ENCODE results near the gene BAX. TPM values are rescaled to one million over a fixed set of nuclear protein-coding genes. Genes with fewer than 3 reads are reported as not detected.

BAX gene
- total RNA-seq, 1 donor from 2014 or later, result 101 TPM

- DNase-seq (ENCODE audit: low read depth in 2 of 2), result no peak
Observed at GRCh38 chr19:48985711-48986110, 31.0 kb downstream of the BAX start.

- no peak for DNase-seq (ENCODE audit: low read depth in 2 of 2)
Observed at GRCh38 chr19:48986211-48986610, 31.5 kb downstream of the BAX start.

- no peak for DNase-seq (ENCODE audit: low read depth in 2 of 2)
Observed at GRCh38 chr19:48987323-48987722, 32.6 kb downstream of the BAX start.

DNA sequence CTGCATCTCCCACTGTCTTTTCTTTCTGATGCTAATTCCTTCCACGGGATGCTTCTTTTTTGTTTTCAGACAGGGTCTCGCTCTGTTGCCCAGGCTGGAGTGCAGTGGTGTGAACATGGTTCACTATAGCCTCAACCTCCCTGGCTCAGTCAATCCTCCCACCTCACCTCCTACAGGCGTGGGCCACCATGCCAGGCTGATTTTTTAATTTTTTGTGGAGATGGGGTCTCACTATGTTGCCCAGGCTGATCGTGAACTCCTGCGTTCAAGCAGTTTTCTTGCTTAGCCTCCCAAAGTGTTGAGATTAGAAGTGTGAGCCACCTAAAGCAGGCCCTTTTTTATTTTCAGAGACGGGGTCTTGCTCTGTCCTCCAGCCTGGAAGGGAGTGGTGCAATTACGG, 33.6 kb downstream of the BAX start:
- DNase-seq (ENCODE audit: low read depth in 2 of 2), result no peak

GRCh38 chr19:48988860-48989259, 34.2 kb downstream of the BAX start:
- DNase-seq (ENCODE audit: low read depth in 2 of 2), result no peak

DNA sequence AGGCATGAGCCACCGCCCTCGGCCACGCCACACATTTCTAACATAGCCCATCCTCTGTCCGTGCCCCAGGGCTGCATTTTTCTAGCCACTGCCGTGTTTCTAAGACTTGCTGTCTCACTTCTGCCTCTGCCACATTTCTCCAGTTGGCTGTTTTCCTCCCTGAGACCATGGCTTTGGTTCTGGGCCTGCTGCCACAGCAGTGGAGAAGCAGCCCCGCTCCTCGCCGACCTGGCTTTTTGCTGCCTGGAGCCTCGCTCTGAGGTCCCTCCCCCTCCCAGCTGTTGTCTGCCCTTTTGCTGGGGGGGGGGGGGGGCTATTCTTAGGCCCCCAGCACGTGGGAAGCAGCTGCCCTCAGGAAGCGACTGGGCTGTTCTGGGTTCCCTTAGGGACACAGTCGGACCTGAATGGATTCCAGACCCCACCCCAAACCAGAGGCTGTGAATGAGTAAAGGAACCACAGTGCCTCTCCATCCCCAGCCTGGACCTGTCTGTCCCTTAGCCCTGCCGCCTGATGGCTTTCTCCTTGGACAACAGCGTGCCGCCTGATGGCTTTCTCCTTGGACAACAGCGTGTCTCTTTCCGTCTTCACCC, 35.1 kb downstream of the BAX start:
- no peak for DNase-seq (ENCODE audit: low read depth in 2 of 2)

GRCh38 chr19:48990400-48990799, 35.7 kb downstream of the BAX start:
- peak in 1 of 2 donors; percentile 47 for DNase-seq (ENCODE audit: low read depth in 2 of 2)

GRCh38 chr19:48991011-48991609, 36.4 kb downstream of the BAX start:
- no peak for DNase-seq (ENCODE audit: low read depth in 2 of 2)

- peak; percentile 19 to 81 for DNase-seq (ENCODE audit: low read depth in 2 of 2)
Observed at GRCh38 chr19:48991873-48992580, 37.4 kb downstream of the BAX start.

DNA sequence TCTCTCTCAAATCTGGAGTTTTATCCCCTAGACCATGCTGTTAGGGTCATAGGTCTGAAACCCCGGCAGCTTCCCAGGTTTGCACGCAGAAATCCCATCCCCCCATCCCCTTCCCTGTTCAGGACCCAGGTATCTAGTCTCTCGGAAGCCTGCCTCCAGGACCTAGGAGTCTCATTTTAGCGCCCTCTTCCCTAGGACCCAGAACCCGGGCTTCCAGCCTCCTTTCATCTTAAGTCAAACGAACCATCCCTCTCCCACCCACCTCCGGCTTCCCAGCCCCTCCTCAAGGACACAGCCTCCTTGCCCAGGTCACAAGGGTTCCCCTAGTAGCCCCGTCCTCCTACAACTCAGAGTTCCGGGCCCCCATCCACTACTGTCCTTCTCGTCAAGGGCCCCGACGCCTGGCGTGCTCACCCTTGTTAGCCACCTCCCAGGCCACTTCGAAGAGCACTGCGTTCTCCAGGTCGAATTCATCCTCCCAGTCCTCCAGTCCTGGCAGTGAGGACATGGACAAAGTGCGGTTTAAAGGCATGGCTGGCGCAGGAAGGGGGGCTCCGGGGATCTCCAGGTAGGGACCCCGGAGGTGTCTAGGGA, 38.0 kb downstream of the BAX start:
- peak in 1 of 2 donors; percentile 10 for DNase-seq (ENCODE audit: low read depth in 2 of 2)

DNA sequence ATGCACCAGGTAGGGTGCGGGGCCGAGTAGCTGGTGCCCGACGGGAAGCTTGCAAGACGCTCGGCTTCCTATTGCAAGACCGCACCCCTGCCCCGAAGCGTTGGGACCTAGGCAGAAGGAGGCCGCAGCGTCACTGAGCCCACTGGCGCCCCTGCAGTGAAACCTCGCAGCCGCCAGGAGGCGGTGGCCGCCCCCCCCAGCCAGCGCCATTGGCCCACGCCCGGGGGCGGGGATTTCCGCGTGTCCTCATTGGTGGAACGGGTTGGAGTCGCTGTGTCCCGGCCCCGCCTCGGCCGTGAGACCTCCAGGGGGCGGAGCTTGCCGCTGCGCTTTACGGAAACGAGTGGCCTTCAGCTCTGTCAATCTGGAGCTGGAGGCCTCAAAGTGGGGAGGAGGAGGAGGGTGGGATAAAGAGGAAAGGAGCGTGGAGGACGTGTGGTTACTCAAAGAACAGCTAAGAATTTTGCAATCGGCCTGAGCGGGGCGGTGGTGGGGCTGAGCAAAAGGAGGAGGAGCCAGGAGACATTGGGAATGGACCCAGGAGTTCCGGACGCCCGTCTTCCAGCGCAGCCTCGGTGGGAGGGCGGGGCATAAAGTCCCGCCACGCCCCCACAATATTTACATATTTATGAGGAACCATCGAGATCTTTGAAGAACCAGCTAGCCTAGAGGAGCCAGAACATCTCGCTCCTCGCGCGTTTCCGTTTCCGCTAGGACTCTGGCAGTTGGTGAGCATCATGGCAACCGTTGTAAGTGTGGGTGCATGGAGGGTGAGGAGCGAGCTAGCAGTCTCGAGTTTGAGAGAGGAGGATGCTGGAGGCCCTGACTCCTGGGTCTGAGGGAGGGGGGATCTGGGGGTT, 38.7 kb downstream of the BAX start, which contains the start of the genes GYS1 and RUVBL2:
Gene GYS1 (minus strand): TSS at position 135 of the 860 bp plus-strand sequence. CDS start 197 bp downstream, outside the sequence.
Gene RUVBL2 (plus strand): TSS at position 713 of the 860 bp plus-strand sequence. CDS start 25 bp downstream, at position 738.
- peak; percentile 99 for DNase-seq (ENCODE audit: low read depth in 2 of 2)

DNA sequence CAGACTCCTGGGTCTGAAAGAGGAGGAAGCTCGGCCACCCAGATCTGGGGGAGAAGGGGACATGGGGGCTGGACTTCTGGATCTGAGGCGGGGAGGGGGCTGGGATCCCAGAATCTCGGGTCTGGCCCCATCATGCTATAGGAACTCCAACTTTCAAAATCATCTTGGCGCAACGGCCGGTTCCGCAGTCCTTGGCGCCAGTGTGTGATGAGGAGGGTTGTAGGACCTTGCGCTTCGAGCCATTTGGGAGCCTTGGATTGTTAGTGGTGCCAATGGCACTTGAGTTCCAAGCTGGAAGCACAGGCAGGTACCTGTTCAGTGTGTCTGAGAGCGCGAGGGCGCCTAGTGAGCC, 39.3 kb downstream of the BAX start:
- DNase-seq (ENCODE audit: low read depth in 2 of 2), result no peak

DNA sequence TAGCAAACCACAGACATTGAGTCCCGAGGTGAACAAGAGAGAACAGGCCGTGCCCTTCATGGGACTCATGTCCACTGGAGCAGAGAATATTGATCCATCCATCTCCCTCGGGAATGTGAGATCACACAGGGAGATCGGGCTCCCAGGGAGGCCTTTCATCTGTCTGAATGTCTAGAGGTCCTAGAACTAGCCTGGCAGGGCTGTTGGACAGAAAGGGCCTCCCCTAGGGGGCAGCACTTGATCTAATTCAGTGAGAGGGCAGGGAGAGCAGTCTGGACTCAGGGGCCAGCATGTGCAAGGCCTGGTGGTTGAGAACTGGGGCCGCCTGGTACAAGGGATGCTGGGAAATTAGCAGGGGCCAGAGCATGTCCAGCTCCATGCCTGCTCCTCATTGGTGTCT, 43.3 kb downstream of the BAX start:
- DNase-seq (ENCODE audit: low read depth in 2 of 2), result peak; percentile 66 to 69

DNA sequence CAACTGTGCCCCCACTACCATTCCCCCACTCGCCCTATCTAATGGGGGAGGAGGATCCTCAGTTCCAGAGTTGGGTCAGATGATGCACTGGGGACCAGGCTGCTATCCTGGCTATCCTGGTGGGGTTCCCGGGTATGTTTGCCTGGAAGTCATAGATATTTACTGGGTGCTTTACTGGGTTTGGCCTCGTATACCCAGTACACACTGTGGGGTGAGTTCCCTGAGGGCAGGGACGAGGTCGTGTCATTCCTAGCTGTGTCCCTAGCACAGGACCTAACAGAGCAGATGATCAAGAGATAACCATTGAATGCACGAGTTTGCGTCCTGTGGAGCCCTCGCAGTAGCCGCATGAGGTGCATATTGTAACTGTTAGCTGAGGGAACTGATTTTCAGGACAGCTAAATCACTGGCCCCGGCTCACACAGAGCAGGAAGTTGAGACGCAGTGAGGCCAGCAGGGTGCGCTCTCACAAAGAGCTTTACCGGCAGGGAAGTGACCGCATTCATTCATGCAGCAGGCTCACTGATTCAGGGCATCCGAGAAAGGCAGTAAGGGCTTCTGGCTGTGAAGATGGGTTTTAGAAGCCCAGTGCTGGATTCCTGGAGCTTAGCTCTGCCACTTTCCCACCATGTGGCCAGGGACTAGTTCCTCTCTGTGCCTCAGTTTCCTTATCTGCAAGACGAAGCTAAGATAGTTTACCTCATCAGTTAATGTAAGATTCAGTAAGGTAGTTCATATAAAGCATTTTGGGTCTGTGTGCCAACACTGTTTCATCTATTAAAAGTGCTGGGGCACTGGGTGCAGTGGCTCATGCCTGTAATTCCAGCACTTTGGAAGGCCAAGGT, 45.0 kb downstream of the BAX start:
- DNase-seq (ENCODE audit: low read depth in 2 of 2), result peak; percentile 82 to 86

DNA sequence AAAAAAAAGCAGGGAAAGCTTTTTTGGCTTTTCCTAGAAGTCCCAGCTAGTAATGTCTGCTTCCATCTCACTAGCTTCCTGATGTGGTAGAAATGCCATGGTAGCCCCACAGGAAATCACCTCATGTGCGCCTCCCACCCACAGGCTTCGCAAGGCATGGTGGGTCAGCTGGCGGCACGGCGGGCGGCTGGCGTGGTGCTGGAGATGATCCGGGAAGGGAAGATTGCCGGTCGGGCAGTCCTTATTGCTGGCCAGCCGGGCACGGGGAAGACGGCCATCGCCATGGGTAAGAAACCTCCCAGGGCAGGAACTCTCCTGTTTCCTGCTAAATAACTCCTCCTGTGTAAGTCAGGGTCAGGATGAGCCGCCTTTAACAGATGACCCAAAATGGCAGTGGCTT, 49.5 kb downstream of the BAX start:
- no peak for DNase-seq (ENCODE audit: low read depth in 2 of 2)

- DNase-seq (ENCODE audit: low read depth in 2 of 2), result no peak
Observed at GRCh38 chr19:49004964-49005614, 50.4 kb downstream of the BAX start.

- no peak for DNase-seq (ENCODE audit: low read depth in 2 of 2)
Observed at GRCh38 chr19:49006905-49007304, 52.2 kb downstream of the BAX start.

GRCh38 chr19:49009828-49010227, 55.2 kb downstream of the BAX start:
- DNase-seq (ENCODE audit: low read depth in 2 of 2), result no peak

DNA sequence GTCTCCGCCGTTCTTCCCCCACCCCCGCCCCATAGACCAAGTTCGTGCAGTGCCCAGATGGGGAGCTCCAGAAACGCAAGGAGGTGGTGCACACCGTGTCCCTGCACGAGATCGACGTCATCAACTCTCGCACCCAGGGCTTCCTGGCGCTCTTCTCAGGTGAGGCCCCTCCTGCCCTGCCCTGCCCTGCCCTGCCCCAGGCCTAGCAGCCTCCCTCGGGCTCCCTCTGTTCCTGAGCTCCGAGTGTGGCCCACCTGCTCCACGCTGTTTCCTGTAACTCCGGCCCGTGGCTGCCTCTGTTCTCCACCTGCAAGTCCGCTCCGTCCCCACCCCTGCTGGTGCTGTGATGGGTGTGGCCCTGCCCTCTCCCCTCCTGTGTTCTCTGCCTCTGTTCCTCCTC, 55.8 kb downstream of the BAX start:
- DNase-seq (ENCODE audit: low read depth in 2 of 2), result no peak

GRCh38 chr19:49011194-49011593, 56.5 kb downstream of the BAX start:
- no peak for DNase-seq (ENCODE audit: low read depth in 2 of 2)

Data from lung microvascular endothelial cell (primary cell).